Measurements from ENCODE around the gene TAX1BP3.

Gene TAX1BP3

GRCh38 chr17:3657874-3658783 lies 10.2 kb downstream of the TAX1BP3 start:
- no peak for DNase-seq (ENCODE audit: low read depth)

- no peak for DNase-seq (ENCODE audit: low read depth)
These were observed 10.8 kb downstream of the TAX1BP3 start for GRCh38 chr17:3657588-3657869.

DNA sequence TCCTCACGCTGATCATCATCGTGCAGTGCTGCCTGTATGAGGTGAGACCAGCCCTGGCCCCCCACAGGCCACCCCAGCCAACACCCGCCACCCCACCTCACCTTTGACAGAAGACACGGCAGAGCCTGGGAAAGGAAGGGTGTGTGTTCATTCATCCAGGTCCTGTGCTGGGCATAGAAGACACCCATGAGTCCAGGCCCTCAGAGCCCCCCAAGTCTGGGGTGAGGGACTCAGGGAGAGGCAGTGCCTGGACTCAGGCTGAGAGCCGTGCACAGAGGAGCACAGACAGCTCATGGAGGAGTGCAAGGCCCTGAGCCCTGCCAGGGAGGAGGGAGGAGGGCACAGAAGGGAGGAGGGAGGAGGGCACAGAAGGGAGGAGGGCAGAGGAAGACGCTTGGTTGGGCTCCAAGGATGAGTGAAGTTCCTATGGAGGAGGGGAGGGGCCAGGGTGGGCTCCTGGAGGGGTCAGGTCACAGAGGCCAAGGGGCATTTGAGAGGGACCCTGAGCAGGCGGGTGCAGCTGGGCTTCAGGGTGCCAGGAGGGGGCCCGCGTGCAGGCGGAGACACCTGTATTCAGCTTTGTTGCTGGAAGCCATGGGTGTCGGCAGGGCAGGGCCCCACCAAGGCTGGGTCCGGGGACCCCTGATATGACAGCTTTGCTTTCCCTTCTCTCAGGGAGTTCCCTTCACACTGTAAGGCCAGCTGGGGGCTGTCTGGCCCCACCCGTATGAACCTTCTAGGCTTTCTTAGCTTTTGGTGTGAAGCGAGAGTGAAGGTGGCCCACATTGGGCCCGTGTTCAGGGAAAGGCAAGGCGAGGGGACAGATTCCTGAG lies 11.4 kb downstream of the TAX1BP3 start:
- DNase-seq (ENCODE audit: low read depth), result no peak

DNA sequence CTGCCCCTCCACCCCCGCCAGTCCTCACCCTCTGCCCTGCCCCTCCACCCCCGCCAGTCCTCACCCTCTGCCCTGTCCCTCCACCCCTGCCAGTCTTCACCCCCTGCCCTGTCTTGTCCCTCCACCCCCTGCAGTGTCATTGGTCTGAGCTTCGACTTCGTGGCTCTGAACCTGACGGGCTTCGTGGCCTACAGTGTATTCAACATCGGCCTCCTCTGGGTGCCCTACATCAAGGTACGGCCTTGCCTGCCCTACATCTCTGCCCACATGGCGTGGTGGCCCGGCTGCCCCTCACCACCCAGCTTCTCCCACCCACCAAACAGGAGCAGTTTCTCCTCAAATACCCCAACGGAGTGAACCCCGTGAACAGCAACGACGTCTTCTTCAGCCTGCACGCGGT lies 12.0 kb downstream of the TAX1BP3 start:
- no peak for DNase-seq (ENCODE audit: low read depth)

DNA sequence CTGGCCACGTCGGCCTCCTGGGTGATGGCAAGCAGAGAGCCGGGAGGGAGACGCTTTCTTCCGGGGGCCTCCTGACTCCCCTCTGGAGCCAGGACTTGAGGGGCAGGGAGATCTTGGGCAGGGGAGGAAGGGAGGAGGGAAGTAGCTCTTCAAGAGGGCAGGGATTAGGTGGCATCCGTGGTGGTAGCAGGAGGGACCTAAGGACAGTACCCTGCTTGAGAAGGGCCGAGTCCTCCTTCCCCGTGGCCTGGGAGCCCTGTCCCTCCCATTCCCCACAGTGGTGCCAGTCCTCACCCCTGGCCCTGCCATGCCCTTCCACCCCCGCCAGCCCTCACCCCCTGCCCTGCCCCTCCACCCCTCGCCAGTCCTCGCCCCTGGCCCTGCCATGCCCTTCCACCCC lies 12.6 kb downstream of the TAX1BP3 start:
- DNase-seq (ENCODE audit: low read depth), result no peak

DNA sequence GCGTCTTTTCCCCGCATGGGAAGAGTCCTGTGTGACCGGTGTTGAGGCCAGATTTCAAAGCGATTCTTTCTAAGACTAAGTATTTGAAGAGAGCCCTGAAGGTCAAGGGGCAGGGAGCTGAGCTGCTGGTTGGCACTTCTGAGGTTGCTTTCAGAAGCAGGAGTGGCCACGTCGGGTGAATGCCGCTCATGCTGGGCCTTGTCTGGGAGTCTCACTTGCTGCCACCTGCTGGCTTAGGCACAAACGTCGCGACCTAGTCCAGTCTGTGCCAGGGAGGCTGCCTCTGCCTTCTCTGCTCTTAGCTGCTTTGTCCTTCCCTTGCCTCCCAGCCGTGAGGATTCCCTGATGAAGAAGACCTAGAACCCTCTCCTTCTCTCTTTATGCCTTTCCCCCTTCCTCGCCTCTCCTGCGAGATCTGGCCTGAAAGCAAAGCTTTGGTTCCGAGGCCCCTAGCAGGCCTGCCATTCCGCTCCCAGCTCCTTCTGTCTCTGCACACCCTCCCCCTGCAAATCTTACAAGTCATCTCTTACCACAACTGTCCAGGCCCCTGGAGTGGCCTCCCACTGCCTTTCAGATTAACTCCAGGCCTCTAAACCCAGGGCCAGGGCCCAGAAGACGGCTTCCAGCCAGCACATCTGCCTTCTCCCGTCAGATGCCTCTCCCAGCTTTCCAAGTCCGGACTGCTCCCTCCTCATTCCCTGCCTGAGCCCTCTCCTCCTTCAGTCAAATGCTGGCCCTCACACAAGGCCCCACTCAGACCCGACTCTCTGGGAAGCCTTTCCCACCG lies 20.4 kb downstream of the TAX1BP3 start:
- DNase-seq (ENCODE audit: low read depth), result peak; percentile 70

- DNase-seq (ENCODE audit: low read depth), result no peak
These were observed 21.1 kb downstream of the TAX1BP3 start for GRCh38 chr17:3647251-3647650.

DNA sequence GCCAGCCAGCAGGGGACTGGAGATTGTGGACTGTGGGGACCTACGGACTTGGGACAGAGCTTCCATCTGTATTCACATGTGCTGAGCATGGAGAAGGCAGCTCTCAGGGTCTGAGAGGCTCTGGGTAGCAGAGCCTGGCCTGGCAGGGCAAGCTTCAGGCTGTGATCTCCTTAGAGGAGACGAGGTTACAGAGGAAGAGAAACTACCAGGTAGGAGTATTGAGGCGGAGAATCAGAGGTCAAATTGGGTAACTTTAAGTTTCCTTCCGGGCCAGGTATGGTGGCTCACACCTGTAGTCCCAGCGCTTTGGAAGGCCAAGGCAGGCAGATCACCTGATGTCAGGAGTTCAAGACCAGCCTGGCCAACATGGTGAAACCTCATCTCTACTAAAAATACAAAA lies 23.1 kb downstream of the TAX1BP3 start:
- no peak for DNase-seq (ENCODE audit: low read depth)

GRCh38 chr17:3643889-3644349 lies 24.5 kb downstream of the TAX1BP3 start:
- no peak for DNase-seq (ENCODE audit: low read depth)

DNA sequence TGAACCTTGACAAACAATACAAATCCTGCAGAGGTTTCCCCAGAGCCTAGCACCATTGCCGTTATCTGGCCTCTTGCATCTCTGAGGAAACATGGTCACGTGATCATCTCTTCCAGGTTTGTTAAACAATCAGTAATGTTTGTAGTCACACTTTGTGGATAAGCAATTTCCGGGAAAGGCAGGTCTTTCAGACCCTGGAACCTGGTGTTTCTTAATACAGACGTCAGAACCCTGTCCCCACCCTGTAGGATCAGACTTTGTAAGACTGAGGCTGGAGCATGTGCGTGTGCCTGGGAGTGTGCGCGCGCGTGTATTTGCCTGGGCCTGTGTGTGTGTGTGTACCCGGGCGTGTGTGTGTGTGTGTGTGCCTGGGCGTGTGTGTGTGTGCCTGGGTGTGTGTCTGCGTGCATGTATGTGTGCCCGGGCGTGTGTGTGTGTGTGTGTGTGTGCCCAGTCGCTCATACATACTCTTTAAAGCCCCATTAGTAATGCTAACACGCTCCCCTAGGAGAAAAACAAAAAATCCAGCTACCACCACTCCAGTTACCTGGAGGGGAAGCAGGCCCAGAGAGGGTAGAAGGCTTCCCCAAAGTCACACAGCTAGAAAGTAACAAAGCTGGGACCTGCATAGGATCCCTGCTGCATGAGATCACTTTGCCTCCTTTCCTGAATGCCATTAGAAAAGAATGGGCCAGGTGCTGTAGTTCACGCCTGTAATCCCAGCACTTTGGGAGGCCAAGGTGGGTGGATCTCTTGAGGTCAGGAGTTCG lies 26.5 kb downstream of the TAX1BP3 start:
- no peak for DNase-seq (ENCODE audit: low read depth)

GRCh38 chr17:3641014-3641413 lies 27.4 kb downstream of the TAX1BP3 start:
- no peak for DNase-seq (ENCODE audit: low read depth)

DNA sequence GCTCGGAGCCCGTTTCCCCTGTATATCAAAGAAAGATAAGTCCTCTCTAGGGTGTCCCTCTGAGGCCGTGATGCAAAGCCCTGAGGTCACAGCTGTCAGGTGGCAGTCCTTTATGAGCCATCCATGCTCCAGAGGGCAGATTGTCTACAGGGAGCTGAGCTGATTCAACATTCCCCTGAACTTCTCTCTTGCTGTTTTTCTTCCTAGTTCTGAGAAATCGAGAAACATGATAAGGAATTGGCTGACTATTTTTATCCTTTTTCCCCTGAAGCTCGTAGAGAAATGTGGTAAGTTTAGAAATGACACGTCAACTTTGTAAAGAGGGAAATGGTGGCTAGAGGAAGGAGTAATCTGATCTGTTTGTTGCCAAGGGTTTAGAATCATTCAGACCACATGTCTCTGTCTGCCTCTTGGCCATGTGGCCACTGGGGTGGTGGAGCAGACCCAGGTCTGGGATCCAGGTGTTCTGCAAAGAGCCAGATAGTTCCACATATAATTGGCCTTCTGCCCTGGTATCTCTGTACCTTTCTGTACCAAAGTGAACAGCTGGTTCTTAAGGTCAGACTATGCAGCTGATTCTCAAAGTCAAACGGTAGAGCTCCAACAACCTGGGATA lies 28.3 kb downstream of the TAX1BP3 start:
- no peak for DNase-seq (ENCODE audit: low read depth)

DNA sequence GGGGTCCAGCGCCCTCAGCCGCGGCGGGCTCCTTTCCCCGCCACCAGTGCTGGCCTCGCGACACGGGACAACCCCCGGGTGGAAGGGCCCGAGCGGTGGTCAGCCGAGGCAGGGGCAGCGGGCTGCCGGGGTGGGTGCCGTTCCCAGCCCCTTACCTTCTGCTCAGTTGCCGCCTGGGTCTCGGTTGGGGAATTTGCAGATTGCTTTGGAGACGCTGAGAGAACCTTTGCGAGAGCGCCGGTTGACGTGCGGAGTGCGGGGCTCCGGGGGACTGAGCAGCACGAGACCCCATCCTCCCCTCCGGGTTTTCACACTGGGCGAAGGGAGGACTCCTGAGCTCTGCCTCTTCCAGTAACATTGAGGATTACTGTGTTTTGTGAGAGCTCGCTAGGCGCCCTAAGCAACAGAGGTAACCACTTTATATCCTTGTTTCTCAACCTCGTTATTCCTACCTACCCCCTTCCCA lies 31.4 kb downstream of the TAX1BP3 start:
- DNase-seq (ENCODE audit: low read depth), result no peak

- peak; percentile 98 for DNase-seq (ENCODE audit: low read depth)
These were observed 32.0 kb downstream of the TAX1BP3 start, which contains the start of the genes CTNS and SHPK for GRCh38 chr17:3636154-3636907. CTNS (plus strand) TSS chr17:3636760; CDS start chr17:3640207, 3,447 bp downstream. SHPK (minus strand) TSS chr17:3636250; CDS start chr17:3636219, 31 bp downstream.

DNA sequence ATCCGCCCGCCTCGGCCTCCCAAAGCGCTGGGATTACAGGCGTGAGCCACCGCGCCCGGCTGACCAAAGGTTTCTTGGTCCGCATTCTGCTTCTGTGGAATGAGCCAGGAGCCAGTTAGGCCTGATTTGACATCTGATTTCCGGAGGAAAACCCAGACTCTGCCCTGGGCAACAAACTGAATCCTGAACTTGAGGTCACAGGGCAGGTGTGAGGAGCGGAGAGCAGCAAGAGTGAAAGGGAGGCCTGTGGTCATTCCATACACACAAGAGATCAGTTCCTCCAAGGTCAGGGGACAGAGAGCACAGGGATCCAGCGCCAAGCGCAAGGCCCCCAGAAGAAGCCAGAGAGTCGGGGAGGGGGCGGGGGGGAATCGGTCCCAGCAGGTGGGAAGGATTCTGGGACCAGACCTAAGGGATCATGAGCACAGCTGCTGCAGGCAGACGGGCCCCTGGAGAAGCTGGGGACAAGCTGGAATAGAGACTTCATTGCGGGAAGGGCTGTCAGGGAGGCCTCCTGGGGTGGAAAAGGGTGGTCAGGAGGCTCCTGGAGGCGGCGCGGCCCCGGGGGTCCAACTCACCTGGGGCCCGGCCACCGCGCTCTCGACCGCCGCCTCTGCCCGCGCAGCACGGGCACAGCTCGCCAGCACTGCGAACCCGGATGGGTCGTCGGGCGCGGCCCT lies 32.8 kb downstream of the TAX1BP3 start:
- DNase-seq (ENCODE audit: low read depth), result peak; percentile 29

DNA sequence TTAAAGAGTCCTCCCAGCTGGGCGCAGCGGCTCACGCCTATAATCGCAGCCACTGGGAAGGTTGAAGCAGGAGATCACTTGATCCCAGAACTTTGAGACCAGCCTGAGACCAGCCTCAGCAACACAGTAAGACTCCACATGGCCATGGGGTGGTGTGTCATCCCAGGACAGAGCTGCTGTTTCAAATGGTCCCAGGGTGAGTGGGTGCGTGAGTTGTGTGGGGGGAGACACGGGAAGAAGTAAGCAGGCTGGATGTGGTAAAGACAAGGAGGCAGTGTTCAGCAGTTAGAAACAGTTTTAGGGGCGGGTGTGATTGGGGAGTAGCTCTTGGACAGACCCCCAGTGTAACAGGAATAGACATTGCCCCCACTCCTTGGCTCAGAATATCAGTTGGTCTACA lies 36.1 kb downstream of the TAX1BP3 start:
- no peak for DNase-seq (ENCODE audit: low read depth)

DNA sequence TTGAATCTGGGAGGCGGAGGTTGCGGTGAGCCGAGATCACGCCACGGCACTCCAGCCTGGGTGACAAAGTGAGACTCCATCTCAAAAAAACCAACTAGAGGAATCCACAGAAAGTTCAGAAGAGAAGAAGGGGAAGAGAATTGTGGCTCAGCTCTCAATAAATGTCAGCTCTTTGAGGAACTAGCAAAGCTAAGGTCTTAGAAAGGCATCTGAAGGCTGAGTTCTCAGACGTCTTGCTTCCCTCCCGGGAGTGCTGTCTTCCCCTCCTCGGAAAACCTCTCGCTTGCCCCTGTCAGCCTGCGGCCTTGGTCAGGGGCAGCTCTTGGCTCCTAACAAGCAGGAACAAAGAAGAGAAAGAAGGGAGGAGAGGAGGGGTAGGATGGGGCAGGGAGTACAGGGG lies 37.6 kb downstream of the TAX1BP3 start:
- DNase-seq (ENCODE audit: low read depth), result no peak

GRCh38 chr17:3627769-3628167 lies 40.6 kb downstream of the TAX1BP3 start:
- no peak for DNase-seq (ENCODE audit: low read depth)
